Stimulated activated CD8-positive, alpha-beta memory T cell treated with anti-CD3 and anti-CD28 coated beads, Interleukin-12 subunit alpha, Interleukin-12 subunit beta, amount 100 ng/mL, for 1 hour (primary cell): ENCODE results near the gene ABCC6.
"Not testable (repeated sequence)": the region's sequence is repeated elsewhere in the genome, so short reads cannot be mapped to it uniquely, and the experiment has no call there.

Experiments
- DNase-seq: peaks from one replicate; pipeline ENCODE4 v3.0.0-alpha.2; 2020; ENCODE audit warnings: low read depth

The ABCC6 gene

GRCh38 chr16:16222850-16223661 is at the start of gene ABCC6:
ABCC6 (minus strand) TSS chr16:16223494; CDS start chr16:16223434, 60 bp downstream.
- DNase-seq = not testable (repeated sequence)

DNA sequence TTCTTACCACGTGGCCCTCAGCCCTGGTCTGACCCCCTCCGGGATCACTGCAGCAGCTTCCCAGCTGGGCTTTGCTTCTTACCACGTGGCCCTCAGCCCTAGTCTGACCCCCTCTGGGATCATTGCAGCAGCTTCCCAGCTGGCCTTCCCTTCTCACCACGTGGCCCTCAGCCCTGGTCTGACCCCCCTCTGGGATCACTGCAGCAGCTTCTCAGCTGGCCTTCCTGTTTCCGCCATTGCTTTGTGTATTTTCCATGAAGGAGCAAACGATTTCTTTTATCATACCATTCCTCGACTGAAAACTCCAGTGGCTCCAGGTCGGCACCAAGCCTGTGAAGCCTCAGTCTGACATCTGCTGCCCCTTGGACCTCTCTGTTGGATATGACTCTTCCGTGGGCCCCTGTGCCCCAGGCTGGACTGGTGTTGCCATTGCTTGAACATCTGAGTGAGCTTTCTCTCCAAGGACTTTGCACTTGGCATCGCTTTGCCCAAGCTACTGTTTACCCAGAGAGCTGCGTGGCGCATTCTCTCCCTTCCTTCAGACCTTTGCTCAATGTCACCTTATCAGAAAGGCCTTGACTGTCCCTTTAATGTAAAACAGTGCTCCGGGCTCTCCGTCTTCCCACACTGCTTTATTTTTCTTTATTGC is 49.4 kb upstream of the ABCC6 start:
- not testable (repeated sequence) for DNase-seq

GRCh38 chr16:16271658-16272057 is 48.4 kb upstream of the ABCC6 start:
- DNase-seq = not testable (repeated sequence)

- DNase-seq = not testable (repeated sequence)
Measured at GRCh38 chr16:16268185-16268808, 45.0 kb upstream of the ABCC6 start.

DNA sequence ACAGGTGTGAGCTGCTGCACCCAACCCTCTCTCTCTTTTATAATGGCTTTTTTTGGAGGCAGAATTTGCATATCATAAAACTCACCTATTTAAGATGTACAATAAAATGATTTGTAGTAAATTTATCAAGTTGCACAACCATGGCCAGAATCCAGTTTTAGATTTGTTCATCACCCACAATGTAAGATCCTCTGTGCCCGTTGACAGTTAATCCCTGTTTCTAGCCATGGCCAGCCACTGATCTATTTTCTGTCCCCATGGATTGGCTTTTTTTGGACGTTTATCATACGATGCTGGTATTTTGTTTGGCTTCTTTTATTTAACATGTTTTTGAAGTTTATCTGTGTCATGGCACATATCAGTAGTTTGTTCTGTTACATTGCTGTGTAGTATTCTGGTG is 44.4 kb upstream of the ABCC6 start:
- DNase-seq = not testable (repeated sequence)

DNA sequence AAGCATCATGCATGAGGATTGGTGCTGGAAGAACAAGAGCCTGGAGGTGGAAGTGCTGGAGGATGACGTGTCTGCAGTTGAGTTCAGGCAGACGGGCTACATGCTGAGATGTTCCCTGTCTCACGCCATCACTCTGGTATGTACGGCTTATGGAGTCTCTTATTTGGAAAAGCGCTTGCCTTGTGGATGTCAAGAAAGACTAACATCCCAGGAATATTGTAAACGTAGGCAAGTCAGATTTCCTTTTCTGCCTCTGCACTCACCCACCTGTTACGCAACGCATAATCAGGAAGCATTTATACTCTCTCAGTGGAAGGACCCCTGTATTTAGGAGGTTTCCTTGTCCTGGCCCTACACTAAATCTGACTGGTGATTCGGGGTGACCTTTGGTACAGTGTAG is 41.8 kb upstream of the ABCC6 start:
- not testable (repeated sequence) for DNase-seq

DNA sequence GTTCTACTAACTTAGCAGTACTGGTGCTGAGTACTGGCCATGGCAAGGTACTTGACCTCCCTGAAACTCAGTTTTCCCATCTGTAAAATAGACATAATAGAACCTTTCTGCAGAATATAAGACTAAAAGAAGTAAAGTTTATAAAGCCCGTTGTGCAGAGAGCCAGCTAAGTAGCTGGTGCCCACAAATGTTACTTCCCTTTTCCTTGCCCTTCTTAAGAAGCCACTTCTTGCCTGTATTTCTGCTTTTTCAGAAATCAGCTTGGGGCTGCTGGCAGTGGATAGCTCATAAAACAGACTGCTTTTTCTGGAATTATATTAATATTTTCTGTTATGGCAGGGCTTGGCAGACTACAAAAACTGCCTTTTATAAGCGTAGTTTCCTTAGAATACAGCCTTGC is 40.7 kb upstream of the ABCC6 start:
- not testable (repeated sequence) for DNase-seq

GRCh38 chr16:16262954-16263555 is 39.8 kb upstream of the ABCC6 start:
- not testable (repeated sequence) for DNase-seq

DNA sequence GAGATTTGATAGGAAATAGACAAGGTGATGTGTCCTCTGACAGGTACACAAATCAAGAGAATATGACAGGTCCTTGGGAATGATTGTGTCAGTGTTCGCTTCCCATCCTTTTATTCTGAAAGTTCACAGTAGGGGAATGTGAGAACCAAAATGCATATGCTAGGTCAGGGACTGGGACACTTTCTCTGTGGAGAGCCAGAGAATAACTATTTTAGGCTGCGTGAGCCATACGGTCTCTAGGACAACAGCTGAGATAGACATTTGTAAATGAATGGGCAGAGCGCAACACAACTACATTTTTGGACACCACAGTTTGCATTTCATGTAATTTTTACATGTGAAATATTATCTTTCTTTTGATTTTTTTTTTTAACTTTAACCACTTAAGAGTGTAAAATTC is 36.7 kb upstream of the ABCC6 start:
- DNase-seq = not testable (repeated sequence)

- not testable (repeated sequence) for DNase-seq
Measured at GRCh38 chr16:16258822-16259221, 35.5 kb upstream of the ABCC6 start.

DNA sequence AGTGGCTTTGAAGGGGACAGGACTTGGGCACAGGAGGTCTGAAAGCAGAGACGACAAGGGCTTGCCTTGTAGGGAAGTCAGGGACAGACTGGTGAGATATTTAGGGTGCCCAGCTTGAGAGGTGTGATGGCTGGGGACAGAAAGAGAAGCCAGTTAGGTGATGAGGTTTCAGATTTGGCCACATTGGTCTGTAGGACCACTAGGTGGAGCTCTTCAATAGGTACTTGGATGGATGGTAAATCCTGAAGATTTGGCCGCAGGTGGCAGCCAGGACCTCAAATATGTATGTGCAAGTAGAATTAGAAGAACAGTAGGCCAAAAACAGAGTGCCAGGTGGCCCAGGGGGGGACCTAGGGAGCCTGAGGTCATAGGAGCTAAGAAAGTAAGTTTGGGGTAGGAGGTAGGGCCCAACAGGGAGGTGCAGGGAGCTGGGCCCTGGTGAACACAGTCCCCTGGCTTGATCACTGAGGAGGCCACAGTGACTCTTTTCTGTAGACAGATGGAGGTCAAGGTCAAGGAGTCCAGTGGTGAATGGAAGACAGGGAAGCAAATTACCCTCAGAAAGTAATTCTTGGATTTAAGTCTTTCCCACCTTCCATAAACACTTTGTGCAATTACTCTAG is 34.1 kb upstream of the ABCC6 start:
- DNase-seq = not testable (repeated sequence)

DNA sequence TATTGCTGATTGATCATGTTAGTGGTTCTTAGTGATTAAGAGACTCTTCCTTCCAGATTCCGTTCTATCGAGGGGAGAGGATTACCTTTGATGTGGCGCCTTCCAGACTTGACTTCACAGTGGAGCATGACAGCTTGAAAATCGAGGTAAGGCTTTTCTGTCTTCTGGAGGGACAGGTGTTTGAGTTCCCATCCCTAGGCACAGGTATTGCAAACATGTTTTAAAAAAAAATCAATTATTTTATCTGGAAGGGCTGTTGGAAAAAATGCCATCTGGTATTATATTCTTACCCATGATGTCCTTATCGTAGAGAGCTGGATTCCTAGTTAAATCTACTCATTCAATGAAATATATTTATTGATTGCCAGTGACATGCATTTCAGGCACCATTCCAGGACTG is 29.1 kb upstream of the ABCC6 start:
- not testable (repeated sequence) for DNase-seq

- not testable (repeated sequence) for DNase-seq
Measured at GRCh38 chr16:16249621-16250330, 26.5 kb upstream of the ABCC6 start.

- not testable (repeated sequence) for DNase-seq
Measured at GRCh38 chr16:16247439-16247838, 24.1 kb upstream of the ABCC6 start.

GRCh38 chr16:16246578-16247262 is 23.4 kb upstream of the ABCC6 start:
- not testable (repeated sequence) for DNase-seq

DNA sequence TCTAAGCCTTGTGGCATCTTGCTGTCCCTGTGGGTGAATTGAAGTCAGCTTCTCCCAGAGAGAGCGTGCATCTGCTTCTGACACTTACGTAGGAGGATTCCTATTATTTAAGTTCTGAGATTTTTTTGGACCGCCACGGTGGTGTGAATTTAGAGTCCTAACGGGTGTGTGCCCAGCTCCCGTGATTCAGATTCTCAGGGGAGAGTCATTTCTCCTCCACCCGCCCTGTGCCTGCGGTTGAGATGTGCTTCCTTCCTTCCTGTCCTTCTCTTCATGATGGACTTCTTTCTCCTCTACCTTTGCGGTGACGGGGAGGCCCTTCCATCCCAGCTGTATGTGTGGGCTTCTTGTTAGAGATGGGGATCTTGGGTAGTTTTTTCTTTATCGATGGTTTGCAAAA is 20.6 kb upstream of the ABCC6 start:
- not testable (repeated sequence) for DNase-seq

- DNase-seq = not testable (repeated sequence)
Measured at GRCh38 chr16:16240667-16241066, 17.4 kb upstream of the ABCC6 start.

GRCh38 chr16:16237738-16238137 is 14.4 kb upstream of the ABCC6 start:
- DNase-seq = not testable (repeated sequence)

GRCh38 chr16:16237071-16237470 is 13.8 kb upstream of the ABCC6 start:
- DNase-seq = not testable (repeated sequence)

- not testable (repeated sequence) for DNase-seq
Measured at GRCh38 chr16:16232692-16233061, 9.4 kb upstream of the ABCC6 start.
